OCI-LY1 (cell line): ENCODE data around the gene JOSD2.

Source experiments
- H2AFZ ChIP-seq: fragments of 200-600 bp; sonication (generic), shearing (Covaris generic); 2 replicates; pipeline ENCODE4 v1.6.0; 2014; ENCODE audit warnings: antibody characterized with exemption, mild to moderate bottlenecking, low read length
- H3F3A ChIP-seq: fragments of 200-600 bp; sonication (generic), shearing (Covaris generic); 2 replicates; pipeline ENCODE4 v1.6.0; 2014; ENCODE audit warnings: mild to moderate bottlenecking, antibody characterized with exemption, low read length, moderate library complexity; ENCODE audit not compliant: insufficient read depth
- H3K27ac ChIP-seq: fragments of 200-600 bp; sonication (generic); 2 replicates; pipeline ENCODE4 v1.5.1; 2014; ENCODE audit warnings: low read length, mixed run types, mild to moderate bottlenecking, low read depth; ENCODE audit not compliant: poor library complexity, severe bottlenecking
- H3K27me3 ChIP-seq: fragments of 200-600 bp; sonication (generic); 2 replicates; pipeline ENCODE4 v1.6.0; 2014; ENCODE audit warnings: antibody characterized with exemption, mild to moderate bottlenecking, low read length, moderate library complexity; ENCODE audit not compliant: insufficient read depth
- H3K36me3 ChIP-seq: fragments of 200-600 bp; sonication (generic); 2 replicates; pipeline ENCODE4 v1.6.1; 2014; ENCODE audit warnings: mild to moderate bottlenecking, antibody characterized with exemption, low read length, moderate library complexity, mixed read lengths; ENCODE audit not compliant: insufficient read depth
- H3K4me1 ChIP-seq: fragments of 200-600 bp; sonication (generic); 2 replicates; pipeline ENCODE4 v1.5.1; 2014; ENCODE audit warnings: mild to moderate bottlenecking, low read length, moderate library complexity; ENCODE audit not compliant: insufficient read depth, severe bottlenecking
- H3K4me2 ChIP-seq: fragments of 200-600 bp; sonication (generic), shearing (Covaris generic); 2 replicates; pipeline ENCODE4 v1.6.1; 2014; ENCODE audit warnings: low read length
- H3K4me3 ChIP-seq: fragments of 200-600 bp; sonication (generic); 2 replicates; pipeline ENCODE4 v1.5.1; 2014; ENCODE audit warnings: low read length, low read depth, mild to moderate bottlenecking, mixed read lengths; ENCODE audit not compliant: poor library complexity, severe bottlenecking
- H3K79me2 ChIP-seq: fragments of 200-600 bp; shearing (Covaris generic); 2 replicates; pipeline ENCODE4 v1.6.1; 2016; ENCODE audit warnings: mixed run types, low read length, mixed read lengths; ENCODE audit not compliant: insufficient read depth
- H3K9ac ChIP-seq: fragments of 200-600 bp; sonication (generic), shearing (Covaris generic); 2 replicates; pipeline ENCODE4 v1.6.1; 2014; ENCODE audit warnings: mild to moderate bottlenecking, low read length, mixed read lengths
- H3K9me2 ChIP-seq: fragments of 200-600 bp; sonication (generic), shearing (Covaris generic); 2 replicates; pipeline ENCODE4 v1.6.1; 2014; ENCODE audit warnings: low read depth, mild to moderate bottlenecking, low read length, mixed read lengths
- H3K9me3 ChIP-seq: fragments of 200-600 bp; shearing (Covaris generic); 2 replicates; pipeline ENCODE4 v1.6.1; 2014; ENCODE audit warnings: low read length, mixed read lengths
- H4K20me1 ChIP-seq: fragments of 200-600 bp; sonication (generic), shearing (Covaris generic); 2 replicates; pipeline ENCODE4 v1.6.0; 2016; ENCODE audit warnings: mild to moderate bottlenecking, low read length; ENCODE audit not compliant: insufficient read depth
- EZH2 ChIP-seq: fragments of 200-600 bp; sonication (generic), shearing (Covaris generic); IDR thresholded peaks from 2 replicates; pipeline ENCODE4 v1.8.0; 2017; ENCODE audit warnings: borderline replicate concordance, mixed run types, mild to moderate bottlenecking, antibody characterized with exemption, low read length, moderate library complexity, mixed read lengths
- TF ChIP-seq, protein P1 (sequence below): fragments of 200-600 bp; sonication (generic), shearing (Covaris generic); IDR thresholded peaks from 2 replicates; pipeline ENCODE4 v1.5.1; 2017; ENCODE audit warnings: mild to moderate bottlenecking, antibody characterized with exemption, low read length, moderate library complexity, mixed read lengths

JOSD2 gene

DNA sequence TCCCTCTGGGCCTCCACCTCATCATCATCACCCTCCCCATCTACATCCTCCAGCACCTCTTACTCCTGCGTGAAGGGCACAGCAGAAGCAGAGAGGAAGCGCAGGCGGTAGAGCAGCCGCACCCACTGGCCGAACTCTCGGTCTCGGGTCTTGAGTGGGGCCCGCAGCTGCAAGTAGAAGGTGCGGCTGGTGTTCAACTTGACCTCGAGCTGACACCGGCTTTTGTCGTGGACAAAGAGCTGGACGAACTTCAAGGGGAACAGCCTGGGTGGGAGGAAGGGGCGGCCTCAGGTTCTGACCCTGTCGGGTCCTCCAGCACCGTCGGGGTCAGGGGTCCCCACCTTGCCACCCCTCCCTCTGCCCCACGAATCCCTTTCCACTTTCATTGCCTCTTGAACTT is 43.4 kb downstream of the JOSD2 start:
- Histone ChIP-seq H4K20me1 (no peaks in the 10 kb centered on the region), H3K27me3 (peaks cover 14% of the 10 kb centered on the region; the same call in 1 of the 2 replicates), H3K9me2 (no peaks in the 10 kb centered on the region), H3K27ac (no peak overlapping the region), H3F3A (no peaks in the 10 kb centered on the region), H3K79me2 (no peaks in the 10 kb centered on the region), H3K36me3 (no peaks in the 10 kb centered on the region), H3K4me1 (no peaks in the 10 kb centered on the region), H3K4me2 (no peak overlapping the region), H3K9ac (no peak overlapping the region), H2AFZ (no peak overlapping the region), H3K4me3 (no peak overlapping the region), H3K9me3 (no peaks in the 10 kb centered on the region)
- TF ChIP-seq, protein P1, sequence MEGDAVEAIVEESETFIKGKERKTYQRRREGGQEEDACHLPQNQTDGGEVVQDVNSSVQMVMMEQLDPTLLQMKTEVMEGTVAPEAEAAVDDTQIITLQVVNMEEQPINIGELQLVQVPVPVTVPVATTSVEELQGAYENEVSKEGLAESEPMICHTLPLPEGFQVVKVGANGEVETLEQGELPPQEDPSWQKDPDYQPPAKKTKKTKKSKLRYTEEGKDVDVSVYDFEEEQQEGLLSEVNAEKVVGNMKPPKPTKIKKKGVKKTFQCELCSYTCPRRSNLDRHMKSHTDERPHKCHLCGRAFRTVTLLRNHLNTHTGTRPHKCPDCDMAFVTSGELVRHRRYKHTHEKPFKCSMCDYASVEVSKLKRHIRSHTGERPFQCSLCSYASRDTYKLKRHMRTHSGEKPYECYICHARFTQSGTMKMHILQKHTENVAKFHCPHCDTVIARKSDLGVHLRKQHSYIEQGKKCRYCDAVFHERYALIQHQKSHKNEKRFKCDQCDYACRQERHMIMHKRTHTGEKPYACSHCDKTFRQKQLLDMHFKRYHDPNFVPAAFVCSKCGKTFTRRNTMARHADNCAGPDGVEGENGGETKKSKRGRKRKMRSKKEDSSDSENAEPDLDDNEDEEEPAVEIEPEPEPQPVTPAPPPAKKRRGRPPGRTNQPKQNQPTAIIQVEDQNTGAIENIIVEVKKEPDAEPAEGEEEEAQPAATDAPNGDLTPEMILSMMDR, result no peak
- TF ChIP-seq EZH2, result no peak

DNA sequence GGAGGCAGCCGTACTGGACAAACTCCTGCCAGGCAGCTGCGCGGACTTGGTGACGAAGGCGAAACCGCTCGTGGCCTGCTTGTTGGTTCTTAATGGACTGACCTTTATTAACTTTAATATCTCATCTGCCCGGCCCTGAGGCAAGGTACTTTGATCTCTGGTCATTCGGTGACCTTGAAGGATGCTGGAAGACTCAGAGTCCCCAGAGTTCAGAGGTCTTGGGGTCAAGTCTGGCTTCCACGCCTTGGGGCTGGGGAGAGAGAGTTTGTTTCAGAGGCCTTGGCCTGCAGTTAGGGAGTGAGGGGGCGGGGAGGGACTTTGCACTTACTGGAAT is 44.3 kb downstream of the JOSD2 start:
- Histone ChIP-seq H3K9ac (no peak overlapping the region), H3K4me2 (no peak overlapping the region), H3K36me3 (no peaks in the 10 kb centered on the region), H3F3A (no peaks in the 10 kb centered on the region), H3K27me3 (peaks cover 14% of the 10 kb centered on the region; the same call in 1 of the 2 replicates), H3K4me1 (no peaks in the 10 kb centered on the region), H3K9me3 (no peaks in the 10 kb centered on the region), H3K27ac (no peak overlapping the region), H3K4me3 (no peak overlapping the region), H2AFZ (no peak overlapping the region), H4K20me1 (no peaks in the 10 kb centered on the region), H3K9me2 (no peaks in the 10 kb centered on the region), H3K79me2 (no peaks in the 10 kb centered on the region)
- TF ChIP-seq, protein P1, result no peak
- TF ChIP-seq EZH2, result no peak

DNA sequence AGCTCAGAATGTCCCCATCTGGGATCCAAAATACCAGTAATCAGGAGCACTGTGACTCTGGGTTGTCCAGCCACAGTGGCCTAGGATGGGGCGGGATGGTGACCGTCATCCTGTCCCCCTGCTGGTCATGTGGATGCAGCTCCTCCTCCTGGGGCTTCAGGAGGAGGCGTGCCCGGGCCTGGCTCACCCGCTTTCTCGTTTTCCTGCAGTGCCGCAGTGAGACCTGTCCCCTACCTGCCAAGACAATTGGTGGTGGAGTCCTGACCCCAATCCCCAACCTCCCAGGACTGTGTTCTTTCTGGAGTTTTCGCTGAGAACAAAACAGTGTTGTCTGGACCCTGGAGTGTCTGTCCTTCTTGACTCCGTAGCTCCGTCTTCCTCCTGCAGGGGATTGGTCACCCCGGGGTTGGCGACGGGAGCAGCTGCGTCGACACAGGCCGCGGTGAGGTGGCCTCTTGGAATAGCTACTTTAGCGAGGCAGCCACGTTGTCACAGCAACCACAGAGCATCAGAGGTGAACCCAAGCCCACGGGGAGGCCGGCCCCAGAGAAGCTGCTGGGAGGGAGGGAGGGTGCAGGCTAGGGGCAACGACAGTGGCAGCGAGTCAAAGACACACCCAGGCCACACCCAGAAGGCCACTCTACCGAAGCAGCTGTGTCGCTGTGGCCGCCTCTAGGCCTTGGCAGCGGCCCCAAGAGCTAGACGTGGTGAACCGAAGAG is 44.8 kb downstream of the JOSD2 start:
- no peaks in the 10 kb centered on the region for H3K9me3 ChIP-seq
- H3K9ac ChIP-seq, result no peak overlapping the region
- H3F3A ChIP-seq, result no peaks in the 10 kb centered on the region
- no peak for TF ChIP-seq EZH2
- TF ChIP-seq, protein P1, result no peak
- H3K9me2 ChIP-seq, result no peaks in the 10 kb centered on the region
- H2AFZ ChIP-seq, result no peak overlapping the region
- no peaks in the 10 kb centered on the region for H3K36me3 ChIP-seq
- H3K4me2 ChIP-seq, result no peak overlapping the region
- H3K27me3 ChIP-seq, result peaks cover 14% of the 10 kb centered on the region; the same call in 1 of the 2 replicates
- H3K27ac ChIP-seq, result no peak overlapping the region
- H4K20me1 ChIP-seq, result no peaks in the 10 kb centered on the region
- H3K4me1 ChIP-seq, result peaks cover under 1% of the 10 kb centered on the region
- no peak overlapping the region for H3K4me3 ChIP-seq
- no peaks in the 10 kb centered on the region for H3K79me2 ChIP-seq
